HCT116 (cell line): Measurements from ENCODE around the gene DDB1. TPM values are rescaled to one million over a fixed set of nuclear protein-coding genes. Genes with fewer than 3 reads are reported as not detected.

Experiments used
- ATAC-seq: fragments of 200-7000 bp; cut with Tn5 transposase; 2 replicates; pipeline ENCODE4 v1.9.1; 2020; ENCODE audit warnings: mild to moderate bottlenecking, moderate library complexity
- BruUV-seq: library from RNA; stranded (reverse); fragments of 400-500 nt; replicated peaks from 2 replicates; lab custom pipeline; 2021; lab: Mats Ljungman, UMichigan
- CTCF ChIA-PET: fragments of 300-600 bp; sonication (Branson Sonifier 250); formaldehyde crosslinking; loops from one replicate; lab custom pipeline; 2021; ENCODE audit warnings: antibody characterized with exemption; lab: Charles Lee
- POLR2A ChIA-PET: fragments of 300-600, 350-600 bp; sonication (Branson Sonifier 250); formaldehyde crosslinking; loops from one replicate; lab custom pipeline; 2021; ENCODE audit warnings: antibody characterized with exemption; lab: Charles Lee
- RAD21 ChIA-PET, 2 experiments: fragments of 300-600 bp; sonication (Branson Sonifier 250); formaldehyde crosslinking; loops; one replicate each; lab custom pipeline; 2023; ENCODE audit warnings: low total read pairs in 2 of 2; ENCODE audit not compliant: uncharacterized antibody in 2 of 2, unreplicated experiment in 2 of 2, low non-redundant PET in 1 of 2; lab: Charles Lee
- DNase-seq: peaks from one replicate; pipeline ENCODE4 v3.0.0-alpha.2; 2010; ENCODE audit warnings: low read depth, low spot score
- H2AFZ ChIP-seq: fragments of 200-600 bp; shearing (Covaris generic), sonication (generic); 2 replicates; pipeline ENCODE4 v1.6.1; 2017; ENCODE audit warnings: low read depth, mixed run types, mixed read lengths, antibody characterized with exemption, low read length; ENCODE audit not compliant: poor library complexity, severe bottlenecking
- H3K27ac ChIP-seq: 2 replicates; pipeline ENCODE4 v1.5.1; 2012; ENCODE audit warnings: low read depth, low read length
- H3K27me3 ChIP-seq: fragments of 200-600 bp; sonication (generic); 2 replicates; pipeline ENCODE4 v1.6.1; 2016; ENCODE audit warnings: mixed run types, low read length, mixed read lengths; ENCODE audit not compliant: insufficient read depth
- H3K36me3 ChIP-seq, 2 experiments: fragments of 200-500 bp in 1 of 2; fragments of 200-600 bp in 1 of 2; sonication (Bioruptor generic) in 1 of 2; sonication (generic) in 1 of 2; 2 replicates each; pipeline versions ENCODE4 v1.5.1 to v1.6.1; 2014 to 2016; ENCODE audit warnings: low read length in 2 of 2, inconsistent platforms in 1 of 2, mixed read lengths in 1 of 2, mixed run types in 1 of 2; ENCODE audit not compliant: insufficient read depth in 2 of 2, control insufficient read depth in 1 of 2
- H3K4me1 ChIP-seq, 2 experiments: fragments of 200-600 bp in 1 of 2; sonication (generic) in 1 of 2; 2 replicates each; pipeline versions ENCODE4 v1.5.1 to v1.6.1; 2012 to 2017; ENCODE audit warnings: low read length in 2 of 2, inconsistent platforms in 1 of 2, mild to moderate bottlenecking in 1 of 2, mixed read lengths in 1 of 2, mixed run types in 1 of 2, moderate library complexity in 1 of 2; ENCODE audit not compliant: insufficient read depth in 2 of 2, control insufficient read depth in 1 of 2
- H3K4me2 ChIP-seq: fragments of 200-600 bp; sonication (generic); 2 replicates; pipeline ENCODE4 v1.6.1; 2017; ENCODE audit warnings: mixed run types, low read length, mixed read lengths
- H3K4me3 ChIP-seq, 2 experiments: fragments of 200-600 bp in 1 of 2; sonication (generic) in 1 of 2; replicated peaks in 1 of 2; 2 replicates each; pipeline ENCODE4 v1.5.1; 2011 to 2016; ENCODE audit warnings: low read length in 2 of 2, control low read depth in 1 of 2, low read depth in 1 of 2, mild to moderate bottlenecking in 1 of 2, mixed read lengths in 1 of 2, mixed run types in 1 of 2
- H3K79me2 ChIP-seq: fragments of 200-600 bp; sonication (generic); 2 replicates; pipeline ENCODE4 v1.6.1; 2017; ENCODE audit warnings: mild to moderate bottlenecking, mixed run types, low read length, moderate library complexity, mixed read lengths; ENCODE audit not compliant: insufficient read depth
- H3K9ac ChIP-seq: fragments of 200-600 bp; sonication (generic); 2 replicates; pipeline ENCODE4 v1.6.1; 2016; ENCODE audit warnings: low read length, mixed read lengths
- H3K9me2 ChIP-seq: fragments of 200-600 bp; sonication (generic), shearing (Covaris generic); 2 replicates; pipeline ENCODE4 v1.6.1; 2017; ENCODE audit warnings: mixed run types, mild to moderate bottlenecking, moderate library complexity; ENCODE audit not compliant: insufficient read depth
- H3K9me3 ChIP-seq, 2 experiments: fragments of 200-500 bp in 1 of 2; fragments of 200-600 bp in 1 of 2; sonication (Bioruptor generic) in 1 of 2; sonication (generic) in 1 of 2; 2 replicates each; pipeline ENCODE4 v1.6.1; 2014 to 2017; ENCODE audit warnings: low read length in 2 of 2, mixed read lengths in 2 of 2, inconsistent platforms in 1 of 2, low read depth in 1 of 2, mild to moderate bottlenecking in 1 of 2, mixed run types in 1 of 2, moderate library complexity in 1 of 2; ENCODE audit not compliant: control insufficient read depth in 1 of 2, insufficient read depth in 1 of 2
- H4K20me1 ChIP-seq: fragments of 200-600 bp; sonication (generic), shearing (Covaris generic); 2 replicates; pipeline ENCODE4 v1.6.1; 2017; ENCODE audit warnings: mixed run types, mild to moderate bottlenecking, moderate library complexity; ENCODE audit not compliant: insufficient read depth
- CBX3 ChIP-seq: IDR thresholded peaks from 2 replicates; pipeline ENCODE4 v1.6.1; 2012; ENCODE audit warnings: low read depth
- EZH2phosphoT487 ChIP-seq: fragments of 200-600 bp; IDR thresholded peaks from 2 replicates; pipeline ENCODE4 v1.6.1; 2018; ENCODE audit warnings: antibody characterized with exemption, borderline replicate concordance
- JUND ChIP-seq: IDR thresholded peaks from 2 replicates; pipeline ENCODE4 v1.6.1; 2012
- POLR2AphosphoS5 ChIP-seq: IDR thresholded peaks from 2 replicates; pipeline ENCODE4 v1.6.1; 2011; ENCODE audit warnings: mild to moderate bottlenecking, low read depth, low read length, moderate library complexity
- intact Hi-C: fragments of 100-400 bp; cut with micrococcal nuclease; formaldehyde crosslinking; loops from 2 replicates; pipeline ENCODE4 v1.10.0; 2022
- total RNA-seq: library from RNA; stranded (reverse); gene quantifications from one replicate; pipeline ENCODE4 v1.2.1, GENCODE V29; 2021; ENCODE audit not compliant: unreplicated experiment
- TF ChIP-seq, protein P1 (sequence below), 3 experiments: fragments of 200-600 bp in 1 of 3; sonication (generic) in 1 of 3; IDR thresholded peaks in 2 of 3; conservative IDR thresholded peaks in 1 of 3; 2 replicates each; pipeline ENCODE4 v1.5.1; 2012 to 2017; ENCODE audit warnings: low read depth in 2 of 3, low read length in 2 of 3, antibody characterized with exemption in 1 of 3, borderline replicate concordance in 1 of 3, control low read depth in 1 of 3, mild to moderate bottlenecking in 1 of 3, mixed read lengths in 1 of 3, mixed run types in 1 of 3, moderate library complexity in 1 of 3; ENCODE audit not compliant: insufficient read depth in 1 of 3

DDB1 gene
- total RNA-seq, 1 experiment from 2014 or later, result 269 TPM

DNA sequence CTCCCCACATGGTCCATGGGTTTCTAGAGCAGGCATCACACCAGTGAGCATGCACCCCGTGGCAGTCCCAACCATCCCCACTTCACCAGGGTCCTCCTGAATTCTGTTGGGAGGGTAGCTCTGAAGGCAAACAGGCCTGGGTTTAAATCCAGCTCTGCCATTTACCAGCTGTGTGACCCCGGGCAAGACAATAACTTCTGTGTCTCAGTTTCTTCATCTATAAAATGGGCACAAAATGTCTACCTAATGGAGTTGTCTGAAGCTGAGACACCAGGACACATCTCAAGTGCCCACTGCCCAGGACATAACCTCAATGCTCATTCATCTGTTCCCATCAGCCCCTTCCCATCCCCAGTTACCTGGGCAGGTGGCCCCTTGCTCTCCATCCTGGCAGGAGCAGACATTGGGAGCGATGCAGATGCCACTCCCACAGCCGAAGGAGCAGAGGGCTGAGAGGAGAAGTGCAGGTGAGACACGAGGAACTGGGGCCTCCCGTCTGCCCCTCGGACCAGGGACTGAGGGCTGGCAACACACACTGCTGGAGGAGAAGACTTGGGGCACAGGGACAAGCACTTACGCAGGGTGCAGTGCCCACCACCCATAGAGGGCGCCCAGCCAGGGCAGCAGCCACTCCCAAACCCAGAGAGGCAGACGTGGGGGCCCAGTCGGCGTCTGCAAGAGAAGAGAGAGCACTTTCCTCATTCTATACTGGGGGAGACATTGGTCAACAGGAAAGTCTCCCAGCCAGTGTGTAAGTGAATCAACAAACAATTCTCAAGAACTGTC lies 41.8 kb downstream of the DDB1 start:
- ChIA-PET CTCF (no interaction called here), POLR2A (no interaction called here), RAD21 (no interaction called here)
- DNase-seq (no peak), ATAC-seq (peak; percentile 45; the same call in 1 of the 2 replicates)
- Histone ChIP-seq H3K36me3 (no peaks in the 10 kb centered on the region), H3K27ac (no peak overlapping the region), H3K4me1 (no peaks in the 10 kb centered on the region), H3K4me3 (no peak overlapping the region), H3K9ac (no peak overlapping the region), H4K20me1 (no peaks in the 10 kb centered on the region), H3K27me3 (no peaks in the 10 kb centered on the region), H3K9me3 (no peaks in the 10 kb centered on the region), H3K9me2 (no peaks in the 10 kb centered on the region), H3K4me2 (no peak overlapping the region), H2AFZ (no peak overlapping the region), H3K79me2 (no peaks in the 10 kb centered on the region)
- TF ChIP-seq CBX3, result no peak
- TF ChIP-seq, protein P1, sequence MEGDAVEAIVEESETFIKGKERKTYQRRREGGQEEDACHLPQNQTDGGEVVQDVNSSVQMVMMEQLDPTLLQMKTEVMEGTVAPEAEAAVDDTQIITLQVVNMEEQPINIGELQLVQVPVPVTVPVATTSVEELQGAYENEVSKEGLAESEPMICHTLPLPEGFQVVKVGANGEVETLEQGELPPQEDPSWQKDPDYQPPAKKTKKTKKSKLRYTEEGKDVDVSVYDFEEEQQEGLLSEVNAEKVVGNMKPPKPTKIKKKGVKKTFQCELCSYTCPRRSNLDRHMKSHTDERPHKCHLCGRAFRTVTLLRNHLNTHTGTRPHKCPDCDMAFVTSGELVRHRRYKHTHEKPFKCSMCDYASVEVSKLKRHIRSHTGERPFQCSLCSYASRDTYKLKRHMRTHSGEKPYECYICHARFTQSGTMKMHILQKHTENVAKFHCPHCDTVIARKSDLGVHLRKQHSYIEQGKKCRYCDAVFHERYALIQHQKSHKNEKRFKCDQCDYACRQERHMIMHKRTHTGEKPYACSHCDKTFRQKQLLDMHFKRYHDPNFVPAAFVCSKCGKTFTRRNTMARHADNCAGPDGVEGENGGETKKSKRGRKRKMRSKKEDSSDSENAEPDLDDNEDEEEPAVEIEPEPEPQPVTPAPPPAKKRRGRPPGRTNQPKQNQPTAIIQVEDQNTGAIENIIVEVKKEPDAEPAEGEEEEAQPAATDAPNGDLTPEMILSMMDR (IDR thresholded peaks at IDR 0.05 in 2 of 3, conservative IDR thresholded peaks at IDR 0.05 in 1 of 3; ENCODE audit: borderline replicate concordance in 1 of 3, insufficient read depth in 1 of 3, low read depth in 2 of 3, low read length in 2 of 3), result peak in 2 of 3 experiments; percentile 31 to 35; a peak in 2 of 6 replicates
- no peak for TF ChIP-seq JUND
- no peak for TF ChIP-seq EZH2phosphoT487
- TF ChIP-seq POLR2AphosphoS5, result no peak
- BruUV-seq, result no TSS peak
- intact Hi-C loops, result no loop called here

DNA sequence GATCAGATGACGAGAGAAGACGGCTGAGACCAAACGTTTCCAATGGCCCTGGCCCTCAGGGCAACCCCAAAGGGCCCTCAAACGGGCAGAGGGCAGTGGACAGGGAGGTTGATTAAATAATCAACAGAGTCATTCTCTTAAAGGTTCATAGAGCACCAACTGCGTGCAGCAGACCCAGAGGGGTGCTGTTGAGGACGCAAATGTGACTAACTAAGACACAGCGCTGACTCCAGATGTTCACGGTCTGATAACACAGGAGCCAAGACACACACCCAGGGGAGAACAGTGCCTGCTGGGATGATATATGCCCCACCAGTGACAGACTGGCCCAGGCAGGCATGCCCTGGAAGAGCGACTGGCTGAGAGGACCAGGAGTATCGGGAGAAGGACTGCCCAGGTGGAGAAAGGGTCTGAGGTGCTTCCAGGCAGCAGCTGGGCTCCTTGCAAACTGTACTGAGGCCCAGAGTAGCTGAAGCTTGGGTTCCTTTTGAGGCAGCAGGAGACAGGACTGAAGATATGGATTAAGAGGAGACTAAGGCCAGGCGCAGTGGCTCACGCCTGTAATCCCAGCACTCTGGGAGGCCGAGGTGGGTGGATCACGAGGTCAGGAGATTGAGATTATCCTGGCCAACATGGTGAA lies 45.4 kb downstream of the DDB1 start:
- no TSS peak for BruUV-seq
- Histone ChIP-seq H2AFZ (no peak overlapping the region), H3K36me3 (no peaks in the 10 kb centered on the region)
- CTCF ChIA-PET, result interaction anchor here (0.7 kb wide), 1 partner anchor 142 kb away, joined by 3 read pairs; no protein-coding TSS in a partner anchor
- TF ChIP-seq JUND, result no peak
- TF ChIP-seq, all 23 proteins: peak for 0
- Histone ChIP-seq H3K9me3 (no peaks in the 10 kb centered on the region), H3K4me3 (no peak overlapping the region), H3K9ac (no peak overlapping the region), H3K79me2 (no peaks in the 10 kb centered on the region), H3K27ac (no peak overlapping the region), H3K4me2 (no peak overlapping the region), H4K20me1 (no peaks in the 10 kb centered on the region), H3K4me1 (no peaks in the 10 kb centered on the region), H3K27me3 (no peaks in the 10 kb centered on the region), H3K9me2 (no peaks in the 10 kb centered on the region)
- DNase-seq (no peak), ATAC-seq (no peak)
- POLR2A ChIA-PET, result no interaction called here
- intact Hi-C loops, result no loop called here
- RAD21 ChIA-PET, result no interaction called here
